Right atrium auricular region (tissue), 2 donors: ENCODE data around the gene CMSS1. TPM values are rescaled to one million over a fixed set of nuclear protein-coding genes. Genes with fewer than 3 reads are reported as not detected.

Experiments used
- DNase-seq: peaks from one replicate; pipeline ENCODE4 v3.0.0-alpha.2; 2019; ENCODE audit warnings: low spot score
- H3K27ac ChIP-seq, 2 donors: fragments of 200-600 bp; sonication (generic); 1 replicate in 1 of 2; 2 replicates in 1 of 2; pipeline ENCODE4 v1.5.1; 2016 to 2019
- H3K27me3 ChIP-seq, 2 donors: fragments of 200-600 bp; sonication (generic); one replicate each; pipeline versions ENCODE4 v1.5.1 to v1.6.0; 2017 to 2019
- H3K36me3 ChIP-seq: fragments of 200-600 bp; sonication (generic); one replicate; pipeline ENCODE4 v1.5.1; 2016
- H3K4me1 ChIP-seq, 2 donors: fragments of 200-600 bp; sonication (generic); one replicate each; pipeline versions ENCODE4 v1.5.1 to v1.6.0; 2017 to 2019
- H3K4me3 ChIP-seq, 2 donors: fragments of 200-600 bp; sonication (generic); 1 replicate in 1 of 2; 2 replicates in 1 of 2; pipeline ENCODE4 v1.5.1; 2017 to 2019; ENCODE audit warnings: mild to moderate bottlenecking in 1 of 2, moderate library complexity in 1 of 2
- H3K9me3 ChIP-seq, 2 donors: fragments of 200-600 bp; sonication (generic); one replicate each; pipeline ENCODE4 v1.5.1; 2019
- CTCF ChIP-seq, 2 donors: fragments of 200-600 bp; sonication (generic); IDR thresholded peaks; one replicate each; pipeline ENCODE4 v1.5.1; 2019; ENCODE audit warnings: antibody characterized with exemption in 2 of 2
- total RNA-seq, 2 donors: library from RNA; depleted of rRNA; stranded (reverse); fragments of >200 nt; gene quantifications; one replicate each; pipeline ENCODE4 v1.1.0, GENCODE V29; 2016

Gene CMSS1
- total RNA-seq, 2 donors from 2014 or later: 5.7 to 17.7 TPM

- no peak overlapping the region for H3K4me3 ChIP-seq
- H3K27ac ChIP-seq: no peak overlapping the region
- no peak for DNase-seq
- no peaks in the 10 kb centered on the region for H3K36me3 ChIP-seq
- H3K27me3 ChIP-seq: no peaks in the 10 kb centered on the region
- no peaks in the 10 kb centered on the region for H3K4me1 ChIP-seq
- H3K9me3 ChIP-seq: no peaks in the 10 kb centered on the region
- TF ChIP-seq CTCF (IDR thresholded peaks at IDR 0.05): no peak
Measured at GRCh38 chr3:99783011-99783573, 34.6 kb upstream of the CMSS1 start.

- no peak for DNase-seq
- Histone ChIP-seq H3K4me3 (no peak overlapping the region), H3K27ac (peak overlapping the region in 1 of 2 donors; percentile 19)
Measured at GRCh38 chr3:99789011-99789721, 28.5 kb upstream of the CMSS1 start.

GRCh38 chr3:99794485-99794884 is 23.2 kb upstream of the CMSS1 start:
- H3K9me3 ChIP-seq: no peaks in the 10 kb centered on the region
- no peak overlapping the region for H3K27ac ChIP-seq
- no peak for DNase-seq
- no peak overlapping the region for H3K4me3 ChIP-seq
- TF ChIP-seq CTCF (IDR thresholded peaks at IDR 0.05): no peak
- H3K4me1 ChIP-seq: no peaks in the 10 kb centered on the region
- H3K36me3 ChIP-seq: peaks cover 9% of the 10 kb centered on the region
- no peaks in the 10 kb centered on the region for H3K27me3 ChIP-seq

More at GRCh38 chr3:99789011-99789721, 28.5 kb upstream of the CMSS1 start:
- Histone ChIP-seq H3K9me3 (no peaks in the 10 kb centered on the region), H3K27me3 (no peaks in the 10 kb centered on the region), H3K4me1 (no peaks in the 10 kb centered on the region), H3K36me3 (peaks cover 9% of the 10 kb centered on the region)
- peak; percentile 50 to 73 for TF ChIP-seq CTCF (IDR thresholded peaks at IDR 0.05)

- H3K27ac ChIP-seq: no peak overlapping the region
- H3K36me3 ChIP-seq: peaks cover 9% of the 10 kb centered on the region
- H3K27me3 ChIP-seq: no peaks in the 10 kb centered on the region
- no peak for DNase-seq
- TF ChIP-seq CTCF (IDR thresholded peaks at IDR 0.05): no peak
- H3K4me1 ChIP-seq: no peaks in the 10 kb centered on the region
- no peaks in the 10 kb centered on the region for H3K9me3 ChIP-seq
- no peak overlapping the region for H3K4me3 ChIP-seq
Measured at GRCh38 chr3:99795573-99795972, 22.1 kb upstream of the CMSS1 start.

DNA sequence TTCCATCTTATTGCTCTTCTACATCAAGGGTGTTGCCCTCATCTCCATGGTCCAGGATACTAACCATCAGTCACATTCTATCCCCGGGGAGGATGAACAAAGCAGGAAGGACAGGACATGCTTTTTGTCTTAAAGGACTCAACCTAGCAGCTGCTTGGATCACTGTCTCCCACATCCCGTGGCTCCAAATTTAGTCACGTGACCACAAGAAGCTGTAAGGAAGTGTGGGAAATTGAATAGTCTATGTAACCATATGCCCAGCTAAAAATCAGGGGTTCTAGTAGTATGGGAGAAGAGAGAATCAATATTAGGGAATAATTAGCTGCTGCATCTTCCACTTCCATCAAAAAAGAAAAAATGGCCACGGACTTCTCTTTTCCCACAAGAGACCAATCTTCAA is 18.2 kb upstream of the CMSS1 start:
- no peaks in the 10 kb centered on the region for H3K36me3 ChIP-seq
- H3K4me1 ChIP-seq: no peaks in the 10 kb centered on the region
- DNase-seq: no peak
- no peak overlapping the region for H3K27ac ChIP-seq
- no peak overlapping the region for H3K4me3 ChIP-seq
- no peaks in the 10 kb centered on the region for H3K27me3 ChIP-seq
- TF ChIP-seq CTCF (IDR thresholded peaks at IDR 0.05): no peak
- no peaks in the 10 kb centered on the region for H3K9me3 ChIP-seq
